K562 (cell line): ENCODE measurements around the gene FGGY. TPM values are rescaled to one million over a fixed set of nuclear protein-coding genes. Genes with fewer than 3 reads are reported as not detected.

Experiments
- BCOR ChIP-seq: fragments of 450-650 bp; IDR thresholded peaks from 2 replicates; pipeline ENCODE4 v1.6.1; 2016
- ELF4 ChIP-seq: fragments of 450-650 bp; formaldehyde crosslinking; IDR thresholded peaks from 2 replicates; pipeline ENCODE4 v1.4.0; 2022; ENCODE audit warnings: missing genetic modification characterization
- FOXP1 ChIP-seq: sonication (generic); formaldehyde crosslinking; IDR thresholded peaks from 2 replicates; pipeline ENCODE4 v1.8.0; 2022; ENCODE audit warnings: mild to moderate bottlenecking, missing genetic modification reagents
- ILF3 ChIP-seq: fragments of 450-650 bp; IDR thresholded peaks from 2 replicates; pipeline ENCODE4 v1.6.1; 2018; ENCODE audit warnings: antibody characterized with exemption, mild to moderate bottlenecking, moderate library complexity, borderline replicate concordance
- JUNB ChIP-seq: fragments of 450-650 bp; formaldehyde crosslinking; conservative IDR thresholded peaks from 2 replicates; pipeline ENCODE4 v1.4.0; 2020; ENCODE audit warnings: mild to moderate bottlenecking
- PTTG1 ChIP-seq: fragments of 450-650 bp; IDR thresholded peaks from 2 replicates; pipeline ENCODE4 v1.6.1; 2016; ENCODE audit warnings: low read depth, mild to moderate bottlenecking, missing genetic modification characterization, missing compliant biosample characterization
- RBM34 ChIP-seq: fragments of 200-400 bp; formaldehyde crosslinking; IDR thresholded peaks from 2 replicates; pipeline ENCODE4 v1.6.1; 2018; ENCODE audit warnings: low read length, borderline replicate concordance; ENCODE audit not compliant: insufficient read depth
- RBM39 ChIP-seq: fragments of 200-400 bp; formaldehyde crosslinking; optimal IDR thresholded peaks from 2 replicates; pipeline ENCODE3; 2018; ENCODE audit warnings: low read depth, low read length
- TCFL5 ChIP-seq: fragments of 250-450 bp; sonication (Bioruptor Pico); conservative IDR thresholded peaks from 2 replicates; pipeline ENCODE4 v1.6.1; 2021; ENCODE audit warnings: mild to moderate bottlenecking, moderate library complexity, matching md5 sums
- ZNF311 ChIP-seq: fragments of 250-450 bp; sonication (Bioruptor Pico); IDR thresholded peaks from 2 replicates; pipeline ENCODE4 v1.4.0; 2020; ENCODE audit warnings: mild to moderate bottlenecking, moderate library complexity
- polyA plus RNA-seq, 8 experiments: library from polyadenylated mRNA; depleted of rRNA in 4 of 8; stranded (reverse) in 5 of 8; unstranded in 3 of 8; fragments of >200 nt; fragmentation: Nextera tagmentation in 2 of 8; fragmentation: Illumina TruSeq in 1 of 8; extraction: Ambion mirVana in 2 of 8; extraction: Trizol in 1 of 8; gene quantifications; 2 replicates each; pipeline versions ENCODE4 v1.2.1 to v1.2.3, GENCODE V29; 2011 to 2014; ENCODE audit warnings: inconsistent platforms in 1 of 8, missing spikeins in 1 of 8
- total RNA-seq, 7 experiments: library from RNA; depleted of rRNA in 6 of 7; stranded (reverse); fragments of >200 nt in 6 of 7; fragmentation: Illumina TruSeq in 2 of 7; extraction: Trizol in 2 of 7; gene quantifications; 2 replicates each; pipeline versions ENCODE4 v1.2.1 to v1.2.3, GENCODE V29; 2011 to 2021; ENCODE audit warnings: low replicate concordance in 1 of 7
- TF ChIP-seq, protein P1 (sequence below): fragments of 200-600 bp; sonication (generic); IDR thresholded peaks from one replicate; pipeline ENCODE4 v1.6.1; 2012; ENCODE audit warnings: mild to moderate bottlenecking, low read depth, low read length, inconsistent platforms

The FGGY gene
- total and polyA plus RNA-seq, 9 of the 15 experiments (the other 6 are each of a cell fraction or from before 2014, with no cell fraction given) = 9.7 to 19.2 (median 12.6) TPM

DNA sequence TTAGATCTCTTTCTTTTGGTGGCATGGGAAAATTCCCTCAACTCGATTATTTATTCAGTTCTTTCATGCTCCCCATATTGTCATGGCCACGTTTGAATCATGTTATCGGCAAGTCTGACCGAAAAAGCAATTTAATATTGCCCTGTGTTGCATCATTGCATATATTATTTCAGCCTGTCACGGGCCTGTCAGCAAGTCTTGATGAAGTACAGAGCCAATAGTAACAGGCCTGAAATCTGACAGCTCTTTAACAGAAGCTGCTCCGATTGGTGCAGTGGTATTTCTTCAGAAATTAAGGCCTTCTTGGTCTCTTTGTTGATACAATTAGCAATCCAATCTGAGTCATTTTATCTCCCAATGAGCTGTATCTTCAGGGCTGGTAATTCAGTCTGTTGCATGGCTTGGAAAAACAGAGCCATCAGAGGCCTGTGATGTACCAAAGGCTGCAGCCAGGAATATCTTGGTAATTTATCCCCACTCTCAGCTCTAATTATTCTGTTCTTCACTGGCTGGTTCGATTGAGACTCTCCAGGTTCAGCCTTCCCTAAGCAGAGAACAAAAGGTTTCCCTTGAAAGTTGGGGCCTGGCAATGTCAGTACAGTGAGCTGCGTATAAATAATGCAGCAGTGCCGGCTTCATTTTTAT is 149.5 kb downstream of the FGGY start (continued):
- TF ChIP-seq ELF4 (CRISPR knock-in tag) (no peak), ILF3 (no peak), PTTG1 (peak; percentile 40; the same call in 1 of the 2 replicates), RBM34 (no peak), JUNB (CRISPR knock-in tag) (no peak), FOXP1 (CRISPR knock-in tag) (no peak), RBM39 (no peak), TCFL5 (CRISPR knock-in tag) (no peak), ZNF311 (CRISPR knock-in tag) (no peak), BCOR (no peak)
- TF ChIP-seq, protein P1, sequence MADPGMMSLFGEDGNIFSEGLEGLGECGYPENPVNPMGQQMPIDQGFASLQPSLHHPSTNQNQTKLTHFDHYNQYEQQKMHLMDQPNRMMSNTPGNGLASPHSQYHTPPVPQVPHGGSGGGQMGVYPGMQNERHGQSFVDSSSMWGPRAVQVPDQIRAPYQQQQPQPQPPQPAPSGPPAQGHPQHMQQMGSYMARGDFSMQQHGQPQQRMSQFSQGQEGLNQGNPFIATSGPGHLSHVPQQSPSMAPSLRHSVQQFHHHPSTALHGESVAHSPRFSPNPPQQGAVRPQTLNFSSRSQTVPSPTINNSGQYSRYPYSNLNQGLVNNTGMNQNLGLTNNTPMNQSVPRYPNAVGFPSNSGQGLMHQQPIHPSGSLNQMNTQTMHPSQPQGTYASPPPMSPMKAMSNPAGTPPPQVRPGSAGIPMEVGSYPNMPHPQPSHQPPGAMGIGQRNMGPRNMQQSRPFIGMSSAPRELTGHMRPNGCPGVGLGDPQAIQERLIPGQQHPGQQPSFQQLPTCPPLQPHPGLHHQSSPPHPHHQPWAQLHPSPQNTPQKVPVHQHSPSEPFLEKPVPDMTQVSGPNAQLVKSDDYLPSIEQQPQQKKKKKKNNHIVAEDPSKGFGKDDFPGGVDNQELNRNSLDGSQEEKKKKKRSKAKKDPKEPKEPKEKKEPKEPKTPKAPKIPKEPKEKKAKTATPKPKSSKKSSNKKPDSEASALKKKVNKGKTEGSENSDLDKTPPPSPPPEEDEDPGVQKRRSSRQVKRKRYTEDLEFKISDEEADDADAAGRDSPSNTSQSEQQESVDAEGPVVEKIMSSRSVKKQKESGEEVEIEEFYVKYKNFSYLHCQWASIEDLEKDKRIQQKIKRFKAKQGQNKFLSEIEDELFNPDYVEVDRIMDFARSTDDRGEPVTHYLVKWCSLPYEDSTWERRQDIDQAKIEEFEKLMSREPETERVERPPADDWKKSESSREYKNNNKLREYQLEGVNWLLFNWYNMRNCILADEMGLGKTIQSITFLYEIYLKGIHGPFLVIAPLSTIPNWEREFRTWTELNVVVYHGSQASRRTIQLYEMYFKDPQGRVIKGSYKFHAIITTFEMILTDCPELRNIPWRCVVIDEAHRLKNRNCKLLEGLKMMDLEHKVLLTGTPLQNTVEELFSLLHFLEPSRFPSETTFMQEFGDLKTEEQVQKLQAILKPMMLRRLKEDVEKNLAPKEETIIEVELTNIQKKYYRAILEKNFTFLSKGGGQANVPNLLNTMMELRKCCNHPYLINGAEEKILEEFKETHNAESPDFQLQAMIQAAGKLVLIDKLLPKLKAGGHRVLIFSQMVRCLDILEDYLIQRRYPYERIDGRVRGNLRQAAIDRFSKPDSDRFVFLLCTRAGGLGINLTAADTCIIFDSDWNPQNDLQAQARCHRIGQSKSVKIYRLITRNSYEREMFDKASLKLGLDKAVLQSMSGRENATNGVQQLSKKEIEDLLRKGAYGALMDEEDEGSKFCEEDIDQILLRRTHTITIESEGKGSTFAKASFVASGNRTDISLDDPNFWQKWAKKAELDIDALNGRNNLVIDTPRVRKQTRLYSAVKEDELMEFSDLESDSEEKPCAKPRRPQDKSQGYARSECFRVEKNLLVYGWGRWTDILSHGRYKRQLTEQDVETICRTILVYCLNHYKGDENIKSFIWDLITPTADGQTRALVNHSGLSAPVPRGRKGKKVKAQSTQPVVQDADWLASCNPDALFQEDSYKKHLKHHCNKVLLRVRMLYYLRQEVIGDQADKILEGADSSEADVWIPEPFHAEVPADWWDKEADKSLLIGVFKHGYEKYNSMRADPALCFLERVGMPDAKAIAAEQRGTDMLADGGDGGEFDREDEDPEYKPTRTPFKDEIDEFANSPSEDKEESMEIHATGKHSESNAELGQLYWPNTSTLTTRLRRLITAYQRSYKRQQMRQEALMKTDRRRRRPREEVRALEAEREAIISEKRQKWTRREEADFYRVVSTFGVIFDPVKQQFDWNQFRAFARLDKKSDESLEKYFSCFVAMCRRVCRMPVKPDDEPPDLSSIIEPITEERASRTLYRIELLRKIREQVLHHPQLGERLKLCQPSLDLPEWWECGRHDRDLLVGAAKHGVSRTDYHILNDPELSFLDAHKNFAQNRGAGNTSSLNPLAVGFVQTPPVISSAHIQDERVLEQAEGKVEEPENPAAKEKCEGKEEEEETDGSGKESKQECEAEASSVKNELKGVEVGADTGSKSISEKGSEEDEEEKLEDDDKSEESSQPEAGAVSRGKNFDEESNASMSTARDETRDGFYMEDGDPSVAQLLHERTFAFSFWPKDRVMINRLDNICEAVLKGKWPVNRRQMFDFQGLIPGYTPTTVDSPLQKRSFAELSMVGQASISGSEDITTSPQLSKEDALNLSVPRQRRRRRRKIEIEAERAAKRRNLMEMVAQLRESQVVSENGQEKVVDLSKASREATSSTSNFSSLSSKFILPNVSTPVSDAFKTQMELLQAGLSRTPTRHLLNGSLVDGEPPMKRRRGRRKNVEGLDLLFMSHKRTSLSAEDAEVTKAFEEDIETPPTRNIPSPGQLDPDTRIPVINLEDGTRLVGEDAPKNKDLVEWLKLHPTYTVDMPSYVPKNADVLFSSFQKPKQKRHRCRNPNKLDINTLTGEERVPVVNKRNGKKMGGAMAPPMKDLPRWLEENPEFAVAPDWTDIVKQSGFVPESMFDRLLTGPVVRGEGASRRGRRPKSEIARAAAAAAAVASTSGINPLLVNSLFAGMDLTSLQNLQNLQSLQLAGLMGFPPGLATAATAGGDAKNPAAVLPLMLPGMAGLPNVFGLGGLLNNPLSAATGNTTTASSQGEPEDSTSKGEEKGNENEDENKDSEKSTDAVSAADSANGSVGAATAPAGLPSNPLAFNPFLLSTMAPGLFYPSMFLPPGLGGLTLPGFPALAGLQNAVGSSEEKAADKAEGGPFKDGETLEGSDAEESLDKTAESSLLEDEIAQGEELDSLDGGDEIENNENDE = no peak
